ENCODE measurements around the gene NR1H3. TPM values are rescaled to one million over a fixed set of nuclear protein-coding genes. Genes with fewer than 3 reads are reported as not detected.
A peak's percentile ranks its signal among the peaks of the same experiment; 100 is the strongest.

The NR1H3 gene
- total RNA-seq, 1 donor from 2014 or later, result 44.1 TPM

DNA sequence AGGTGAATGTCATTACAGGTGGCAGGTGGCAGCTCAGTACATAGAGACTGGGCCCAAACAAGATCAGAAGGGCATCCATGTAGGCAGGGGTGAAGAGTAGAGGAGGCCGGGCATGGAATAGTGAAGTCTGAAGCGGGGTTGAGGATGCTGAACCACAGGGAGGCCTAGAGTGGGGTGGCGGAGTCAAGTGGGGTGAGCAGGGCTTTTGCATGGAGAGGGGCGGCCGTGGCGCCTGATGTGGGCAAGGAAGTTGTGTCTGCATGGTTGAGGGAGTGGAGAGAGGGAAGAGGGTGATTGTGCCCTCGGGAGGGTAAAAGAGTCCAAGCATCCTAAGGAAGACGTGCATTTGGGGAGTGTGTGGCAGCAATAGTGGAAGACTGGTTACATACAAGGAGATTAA is 28.6 kb upstream of the NR1H3 start:
- Histone ChIP-seq H3K9me3 (no peaks in the 10 kb centered on the region), H3K27ac (no peak overlapping the region), H3K27me3 (no peaks in the 10 kb centered on the region), H3K4me1 (no peaks in the 10 kb centered on the region), H3K36me3 (peaks cover 36% of the 10 kb centered on the region), H3K4me3 (no peak overlapping the region)
- DNase-seq (no peak), ATAC-seq (no peak)
- TF ChIP-seq, protein P1, sequence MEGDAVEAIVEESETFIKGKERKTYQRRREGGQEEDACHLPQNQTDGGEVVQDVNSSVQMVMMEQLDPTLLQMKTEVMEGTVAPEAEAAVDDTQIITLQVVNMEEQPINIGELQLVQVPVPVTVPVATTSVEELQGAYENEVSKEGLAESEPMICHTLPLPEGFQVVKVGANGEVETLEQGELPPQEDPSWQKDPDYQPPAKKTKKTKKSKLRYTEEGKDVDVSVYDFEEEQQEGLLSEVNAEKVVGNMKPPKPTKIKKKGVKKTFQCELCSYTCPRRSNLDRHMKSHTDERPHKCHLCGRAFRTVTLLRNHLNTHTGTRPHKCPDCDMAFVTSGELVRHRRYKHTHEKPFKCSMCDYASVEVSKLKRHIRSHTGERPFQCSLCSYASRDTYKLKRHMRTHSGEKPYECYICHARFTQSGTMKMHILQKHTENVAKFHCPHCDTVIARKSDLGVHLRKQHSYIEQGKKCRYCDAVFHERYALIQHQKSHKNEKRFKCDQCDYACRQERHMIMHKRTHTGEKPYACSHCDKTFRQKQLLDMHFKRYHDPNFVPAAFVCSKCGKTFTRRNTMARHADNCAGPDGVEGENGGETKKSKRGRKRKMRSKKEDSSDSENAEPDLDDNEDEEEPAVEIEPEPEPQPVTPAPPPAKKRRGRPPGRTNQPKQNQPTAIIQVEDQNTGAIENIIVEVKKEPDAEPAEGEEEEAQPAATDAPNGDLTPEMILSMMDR (IDR thresholded peaks at IDR 0.05), result no peak
- intact Hi-C loops (cut with DNase I), result no loop called here

DNA sequence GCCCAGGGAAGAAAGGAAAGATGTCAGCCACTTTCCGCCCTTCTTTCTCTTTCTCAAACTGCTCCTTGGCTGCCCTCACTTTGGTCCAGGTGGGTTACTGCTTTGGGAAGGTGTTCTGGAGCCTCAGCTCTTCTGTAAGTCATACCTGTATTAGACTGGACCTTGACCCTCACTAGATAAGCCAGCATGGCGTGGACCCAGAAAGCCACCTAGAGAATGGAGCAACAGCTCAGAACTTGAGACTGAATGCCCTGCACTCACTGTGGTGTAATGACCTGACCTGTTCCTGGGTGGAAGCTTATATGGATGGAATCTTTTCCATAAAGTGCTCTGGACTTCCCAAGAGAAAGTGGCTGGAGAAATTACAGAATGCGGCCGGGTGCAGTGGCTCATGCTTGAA is 24.7 kb upstream of the NR1H3 start:
- ATAC-seq (no peak), DNase-seq (no peak)
- Histone ChIP-seq H3K36me3 (peaks cover 36% of the 10 kb centered on the region), H3K4me1 (no peaks in the 10 kb centered on the region), H3K27me3 (no peaks in the 10 kb centered on the region), H3K27ac (no peak overlapping the region), H3K4me3 (no peak overlapping the region), H3K9me3 (no peaks in the 10 kb centered on the region)
- TF ChIP-seq, protein P1 (IDR thresholded peaks at IDR 0.05), result no peak
- intact Hi-C loops (cut with DNase I), result no loop called here

DNA sequence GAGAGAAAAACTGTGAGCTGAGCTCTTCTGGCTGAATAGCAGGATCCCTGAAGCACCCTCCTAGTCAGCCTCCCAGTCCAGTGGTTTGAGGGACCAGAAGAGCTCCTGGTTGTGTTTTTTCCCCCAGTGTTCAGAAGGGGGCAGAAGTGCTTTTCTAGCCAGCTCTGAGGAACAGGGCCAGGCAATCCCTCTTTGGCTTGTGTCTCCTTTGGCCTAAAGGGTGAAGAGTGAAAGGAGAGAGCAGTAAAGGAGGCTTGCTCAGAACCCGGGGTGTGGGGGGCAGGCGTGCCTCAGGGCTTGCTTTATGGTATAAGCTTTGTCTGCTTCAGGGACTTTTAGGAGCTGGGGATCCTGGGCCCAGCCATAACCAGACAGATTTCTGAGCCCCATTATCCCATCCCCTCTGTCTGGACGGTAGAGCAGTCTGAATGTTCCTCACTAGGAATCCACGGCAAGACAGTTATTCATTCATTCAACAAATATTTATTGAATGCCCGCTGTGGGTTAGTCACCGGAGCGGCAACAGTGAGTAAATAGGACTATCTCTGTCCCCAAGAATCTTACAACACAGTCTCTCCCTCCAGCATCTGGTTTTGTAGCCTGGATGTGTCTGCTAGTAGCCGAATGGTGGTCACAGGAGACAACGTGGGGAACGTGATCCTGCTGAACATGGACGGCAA is 23.7 kb upstream of the NR1H3 start:
- DNase-seq (no peak), ATAC-seq (peak; percentile 71)
- TF ChIP-seq, protein P1 (IDR thresholded peaks at IDR 0.05), result peak; percentile 35
- H3K27ac ChIP-seq, result no peak overlapping the region
- intact Hi-C loops (cut with DNase I), result no loop called here
- H3K9me3 ChIP-seq, result no peaks in the 10 kb centered on the region
- no peaks in the 10 kb centered on the region for H3K27me3 ChIP-seq
- peak overlapping the region; percentile 9 for H3K4me3 ChIP-seq
- H3K4me1 ChIP-seq, result no peaks in the 10 kb centered on the region
- H3K36me3 ChIP-seq, result peaks cover 45% of the 10 kb centered on the region

DNA sequence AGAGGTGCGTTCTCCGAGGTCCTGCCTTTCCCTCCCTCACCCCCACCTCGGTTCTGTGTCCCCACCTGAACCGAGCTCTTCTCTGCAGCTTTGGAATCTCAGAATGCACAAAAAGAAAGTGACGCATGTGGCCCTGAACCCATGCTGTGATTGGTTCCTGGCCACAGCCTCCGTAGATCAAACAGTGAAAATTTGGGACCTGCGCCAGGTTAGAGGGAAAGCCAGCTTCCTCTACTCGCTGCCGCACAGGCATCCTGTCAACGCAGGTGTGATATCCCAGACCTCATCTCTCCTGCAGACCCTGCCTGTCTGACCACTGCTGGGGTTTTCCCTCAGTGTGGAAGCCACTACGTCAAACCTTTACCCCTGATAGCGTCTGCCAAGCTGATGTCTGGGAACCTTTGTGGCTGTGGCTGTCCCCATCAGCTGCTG is 23.1 kb upstream of the NR1H3 start:
- Histone ChIP-seq H3K36me3 (peaks cover 51% of the 10 kb centered on the region), H3K9me3 (no peaks in the 10 kb centered on the region), H3K27me3 (no peaks in the 10 kb centered on the region), H3K4me1 (no peaks in the 10 kb centered on the region), H3K4me3 (peak overlapping the region; percentile 9), H3K27ac (no peak overlapping the region)
- TF ChIP-seq, protein P1 (IDR thresholded peaks at IDR 0.05), result no peak
- ATAC-seq (peak; percentile 76), DNase-seq (no peak)
- intact Hi-C loops (cut with DNase I), result no loop called here

DNA sequence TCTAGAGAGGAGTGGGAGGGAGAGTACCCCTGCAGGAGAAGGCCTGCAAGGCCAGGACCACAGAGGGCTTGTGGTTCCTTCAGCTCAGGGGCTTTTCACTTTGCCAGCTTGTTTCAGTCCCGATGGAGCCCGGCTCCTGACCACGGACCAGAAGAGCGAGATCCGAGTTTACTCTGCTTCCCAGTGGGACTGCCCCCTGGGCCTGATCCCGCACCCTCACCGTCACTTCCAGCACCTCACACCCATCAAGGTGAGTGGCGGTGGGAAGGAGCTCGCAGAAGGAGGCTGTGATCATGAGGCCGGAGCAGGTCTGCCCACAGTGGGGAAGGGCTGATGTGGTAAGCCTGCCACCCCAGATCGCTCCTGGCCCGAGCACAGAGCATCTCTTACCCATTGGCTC is 22.6 kb upstream of the NR1H3 start:
- Histone ChIP-seq H3K27me3 (no peaks in the 10 kb centered on the region), H3K36me3 (peaks cover 52% of the 10 kb centered on the region), H3K9me3 (no peaks in the 10 kb centered on the region), H3K4me3 (no peak overlapping the region), H3K27ac (no peak overlapping the region), H3K4me1 (no peaks in the 10 kb centered on the region)
- TF ChIP-seq, protein P1 (IDR thresholded peaks at IDR 0.05), result no peak
- ATAC-seq (no peak), DNase-seq (no peak)
- intact Hi-C loops (cut with DNase I), result no loop called here

DNA sequence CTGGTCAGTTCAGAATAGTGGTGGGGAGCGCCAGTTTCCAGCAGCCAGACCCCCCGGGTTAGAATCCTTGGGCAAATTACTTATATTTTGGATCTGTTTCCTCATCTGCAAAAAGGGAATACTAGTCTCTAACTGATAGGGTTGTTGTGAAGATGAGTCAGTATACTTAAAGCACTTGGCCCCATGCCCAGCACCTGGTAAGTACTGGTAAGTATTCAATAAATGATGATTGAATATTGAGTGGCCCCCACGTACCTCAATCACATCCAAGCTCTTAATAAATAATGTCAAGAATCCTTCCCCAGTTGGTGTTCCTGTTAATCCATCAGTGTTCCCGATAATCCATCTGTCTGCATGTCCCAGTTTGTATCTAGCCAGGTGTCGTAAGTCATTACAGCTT is 21.3 kb upstream of the NR1H3 start:
- no peak for DNase-seq
- Histone ChIP-seq H3K27me3 (no peaks in the 10 kb centered on the region), H3K4me1 (no peaks in the 10 kb centered on the region), H3K36me3 (peaks cover 60% of the 10 kb centered on the region), H3K9me3 (no peaks in the 10 kb centered on the region), H3K27ac (no peak overlapping the region), H3K4me3 (no peak overlapping the region)
- intact Hi-C loops (cut with DNase I), result no loop called here
- ATAC-seq, result no peak
- TF ChIP-seq, protein P1 (IDR thresholded peaks at IDR 0.05), result no peak

All from upper lobe of right lung (tissue), 1 donor.